Activated naive CD8-positive, alpha-beta T cell (primary cell): Measurements from ENCODE around the gene EMX1.

Experiments used
- H3K27ac Mint-ChIP-seq: one replicate; pipeline ENCODE4 v1.8.0; 2021; ENCODE audit warnings: mixed read lengths
- H3K27me3 Mint-ChIP-seq: one replicate; pipeline ENCODE4 v1.8.0; 2021; ENCODE audit warnings: mixed read lengths
- H3K36me3 Mint-ChIP-seq: one replicate; pipeline ENCODE4 v1.8.0; 2021; ENCODE audit warnings: mixed read lengths
- H3K4me1 Mint-ChIP-seq: one replicate; pipeline ENCODE4 v1.8.0; 2021; ENCODE audit warnings: low read depth, mixed read lengths
- H3K4me3 Mint-ChIP-seq: one replicate; pipeline ENCODE4 v1.8.0; 2021; ENCODE audit warnings: mild to moderate bottlenecking, mixed read lengths
- H3K9me3 Mint-ChIP-seq: one replicate; pipeline ENCODE4 v1.8.0; 2021; ENCODE audit warnings: low read depth, mixed read lengths

Gene EMX1

GRCh38 chr2:72942293-72942692 lies 25.0 kb downstream of the EMX1 start:
- Mint-ChIP-seq H3K27me3 (no peaks in the 10 kb centered on the region), H3K4me1 (no peaks in the 10 kb centered on the region), H3K36me3 (no peaks in the 10 kb centered on the region), H3K4me3 (no peak overlapping the region), H3K9me3 (no peaks in the 10 kb centered on the region), H3K27ac (no peak overlapping the region)

GRCh38 chr2:72942881-72943418 lies 25.6 kb downstream of the EMX1 start:
- Mint-ChIP-seq H3K36me3 (no peaks in the 10 kb centered on the region), H3K4me1 (no peaks in the 10 kb centered on the region), H3K27ac (no peak overlapping the region), H3K9me3 (no peaks in the 10 kb centered on the region), H3K4me3 (no peak overlapping the region), H3K27me3 (no peaks in the 10 kb centered on the region)

GRCh38 chr2:72943540-72944395 lies 26.4 kb downstream of the EMX1 start:
- no peak overlapping the region for H3K27ac Mint-ChIP-seq
- no peak overlapping the region for H3K4me3 Mint-ChIP-seq
- H3K9me3 Mint-ChIP-seq: no peaks in the 10 kb centered on the region
- no peaks in the 10 kb centered on the region for H3K36me3 Mint-ChIP-seq
- H3K4me1 Mint-ChIP-seq: no peaks in the 10 kb centered on the region
- no peaks in the 10 kb centered on the region for H3K27me3 Mint-ChIP-seq

GRCh38 chr2:72944804-72945449 lies 27.6 kb downstream of the EMX1 start:
- Mint-ChIP-seq H3K36me3 (no peaks in the 10 kb centered on the region), H3K4me1 (no peaks in the 10 kb centered on the region), H3K9me3 (no peaks in the 10 kb centered on the region)

GRCh38 chr2:72945450-72946019 lies 28.2 kb downstream of the EMX1 start:
- Mint-ChIP-seq H3K4me1 (no peaks in the 10 kb centered on the region), H3K36me3 (no peaks in the 10 kb centered on the region), H3K9me3 (no peaks in the 10 kb centered on the region), H3K4me3 (no peak overlapping the region), H3K27ac (no peak overlapping the region), H3K27me3 (no peaks in the 10 kb centered on the region)

More at GRCh38 chr2:72944804-72945449, 27.6 kb downstream of the EMX1 start:
- H3K4me3 Mint-ChIP-seq: no peak overlapping the region
- H3K27me3 Mint-ChIP-seq: no peaks in the 10 kb centered on the region
- H3K27ac Mint-ChIP-seq: no peak overlapping the region

GRCh38 chr2:72946466-72946865 lies 29.1 kb downstream of the EMX1 start:
- Mint-ChIP-seq H3K4me1 (no peaks in the 10 kb centered on the region), H3K4me3 (no peak overlapping the region), H3K27ac (no peak overlapping the region), H3K9me3 (no peaks in the 10 kb centered on the region), H3K27me3 (no peaks in the 10 kb centered on the region), H3K36me3 (no peaks in the 10 kb centered on the region)

- Mint-ChIP-seq H3K4me3 (no peak overlapping the region), H3K36me3 (no peaks in the 10 kb centered on the region), H3K27ac (no peak overlapping the region)
Measured at GRCh38 chr2:72947952-72948830, 30.9 kb downstream of the EMX1 start.

GRCh38 chr2:72949045-72949444 lies 31.7 kb downstream of the EMX1 start:
- Mint-ChIP-seq H3K36me3 (no peaks in the 10 kb centered on the region), H3K9me3 (no peaks in the 10 kb centered on the region), H3K27me3 (no peaks in the 10 kb centered on the region), H3K4me1 (peaks cover 12% of the 10 kb centered on the region), H3K27ac (no peak overlapping the region), H3K4me3 (no peak overlapping the region)

More at GRCh38 chr2:72947952-72948830, 30.9 kb downstream of the EMX1 start:
- Mint-ChIP-seq H3K9me3 (no peaks in the 10 kb centered on the region), H3K4me1 (peaks cover 4% of the 10 kb centered on the region), H3K27me3 (no peaks in the 10 kb centered on the region)

- H3K27me3 Mint-ChIP-seq: no peaks in the 10 kb centered on the region
- peaks cover 18% of the 10 kb centered on the region for H3K4me1 Mint-ChIP-seq
- no peaks in the 10 kb centered on the region for H3K9me3 Mint-ChIP-seq
- no peak overlapping the region for H3K4me3 Mint-ChIP-seq
- no peak overlapping the region for H3K27ac Mint-ChIP-seq
- H3K36me3 Mint-ChIP-seq: no peaks in the 10 kb centered on the region
Measured at GRCh38 chr2:72949642-72950041, 32.3 kb downstream of the EMX1 start.

- no peaks in the 10 kb centered on the region for H3K36me3 Mint-ChIP-seq
- H3K9me3 Mint-ChIP-seq: no peaks in the 10 kb centered on the region
- no peak overlapping the region for H3K4me3 Mint-ChIP-seq
- H3K27ac Mint-ChIP-seq: no peak overlapping the region
- no peaks in the 10 kb centered on the region for H3K27me3 Mint-ChIP-seq
- peaks cover 25% of the 10 kb centered on the region for H3K4me1 Mint-ChIP-seq
Measured at GRCh38 chr2:72950558-72951255, 33.4 kb downstream of the EMX1 start.

GRCh38 chr2:72951303-72952095 lies 34.2 kb downstream of the EMX1 start:
- no peak overlapping the region for H3K4me3 Mint-ChIP-seq
- no peaks in the 10 kb centered on the region for H3K27me3 Mint-ChIP-seq
- peaks cover 25% of the 10 kb centered on the region for H3K4me1 Mint-ChIP-seq
- H3K36me3 Mint-ChIP-seq: no peaks in the 10 kb centered on the region
- no peak overlapping the region for H3K27ac Mint-ChIP-seq
- no peaks in the 10 kb centered on the region for H3K9me3 Mint-ChIP-seq

GRCh38 chr2:72952110-72952823 lies 34.9 kb downstream of the EMX1 start:
- H3K4me1 Mint-ChIP-seq: peaks cover 28% of the 10 kb centered on the region
- H3K4me3 Mint-ChIP-seq: no peak overlapping the region
- peaks cover 6% of the 10 kb centered on the region for H3K36me3 Mint-ChIP-seq
- H3K27ac Mint-ChIP-seq: no peak overlapping the region
- no peaks in the 10 kb centered on the region for H3K27me3 Mint-ChIP-seq
- no peaks in the 10 kb centered on the region for H3K9me3 Mint-ChIP-seq

GRCh38 chr2:72952961-72953360 lies 35.6 kb downstream of the EMX1 start:
- Mint-ChIP-seq H3K4me1 (peaks cover 28% of the 10 kb centered on the region), H3K4me3 (no peak overlapping the region), H3K36me3 (peaks cover 6% of the 10 kb centered on the region), H3K27me3 (no peaks in the 10 kb centered on the region), H3K9me3 (no peaks in the 10 kb centered on the region), H3K27ac (no peak overlapping the region)
